GOT3 (cell line): ENCODE measurements around the gene TCF12.

Experiments used
- DNase-seq: peaks from one replicate; lab custom pipeline; 2025; ENCODE audit warnings: mixed read lengths; lab: John Stamatoyannopoulos, UW

TCF12 gene

GRCh38 chr15:57169643-57170042 is 251.2 kb downstream of the TCF12 start:
- no peak for DNase-seq

GRCh38 chr15:57171426-57171825 is 253.0 kb downstream of the TCF12 start:
- no peak for DNase-seq

- no peak for DNase-seq
Observed at GRCh38 chr15:57172925-57173324, 254.5 kb downstream of the TCF12 start.

GRCh38 chr15:57183041-57183440 is 264.6 kb downstream of the TCF12 start:
- DNase-seq, result no peak

GRCh38 chr15:57183614-57184344 is 265.3 kb downstream of the TCF12 start:
- DNase-seq, result no peak

- DNase-seq, result no peak
Observed at GRCh38 chr15:57184502-57184901, 266.1 kb downstream of the TCF12 start.

GRCh38 chr15:57185507-57186074 is 267.1 kb downstream of the TCF12 start:
- DNase-seq, result no peak

GRCh38 chr15:57189466-57189865 is 271.0 kb downstream of the TCF12 start:
- DNase-seq, result no peak

GRCh38 chr15:57190208-57190607 is 271.8 kb downstream of the TCF12 start:
- no peak for DNase-seq

- DNase-seq, result no peak
Observed at GRCh38 chr15:57193161-57193560, 274.7 kb downstream of the TCF12 start.

- DNase-seq, result no peak
Observed at GRCh38 chr15:57195326-57195725, 276.9 kb downstream of the TCF12 start.

GRCh38 chr15:57196865-57197264 is 278.4 kb downstream of the TCF12 start:
- no peak for DNase-seq

GRCh38 chr15:57198131-57198530 is 279.7 kb downstream of the TCF12 start:
- DNase-seq, result no peak

GRCh38 chr15:57198654-57199291 is 280.3 kb downstream of the TCF12 start:
- no peak for DNase-seq

GRCh38 chr15:57201578-57201977 is 283.1 kb downstream of the TCF12 start:
- no peak for DNase-seq

GRCh38 chr15:57203906-57204305 is 285.5 kb downstream of the TCF12 start:
- no peak for DNase-seq

GRCh38 chr15:57205027-57205855 is 286.8 kb downstream of the TCF12 start:
- DNase-seq, result no peak

GRCh38 chr15:57205996-57206395 is 287.6 kb downstream of the TCF12 start:
- no peak for DNase-seq

GRCh38 chr15:57213862-57214261 is 295.4 kb downstream of the TCF12 start:
- DNase-seq, result no peak

- DNase-seq, result no peak
Observed at GRCh38 chr15:57215326-57215725, 296.9 kb downstream of the TCF12 start.

GRCh38 chr15:57215881-57216280 is 297.4 kb downstream of the TCF12 start:
- no peak for DNase-seq

- DNase-seq, result no peak
Observed at GRCh38 chr15:57216288-57216687, 297.8 kb downstream of the TCF12 start.
